Keratinocyte (primary cell): ENCODE data around the gene ADAMTSL4. TPM values are rescaled to one million over a fixed set of nuclear protein-coding genes. Genes with fewer than 3 reads are reported as not detected.

Experiments
- DNase-seq: peaks from one replicate; pipeline ENCODE4 v3.0.0-alpha.2; 2011; ENCODE audit warnings: low read depth, missing footprints, low spot score
- FAIRE-seq: peaks from 2 replicates; lab custom pipeline; 2011; peaks lifted over from hg19 to GRCh38; lab: Jason Lieb, UNC
- H2AFZ ChIP-seq: 2 replicates; pipeline ENCODE4 v1.6.0; 2012; ENCODE audit warnings: low read length, control low read depth, inconsistent platforms; ENCODE audit not compliant: control insufficient read depth
- H3K27ac ChIP-seq: 2 replicates; pipeline ENCODE4 v1.5.1; 2011; ENCODE audit warnings: low read length; ENCODE audit not compliant: control insufficient read depth, insufficient read depth
- H3K27me3 ChIP-seq: 3 replicates; pipeline ENCODE4 v1.6.0; 2011; ENCODE audit warnings: low read length; ENCODE audit not compliant: control insufficient read depth, insufficient read depth; ENCODE audit errors: extremely low read depth
- H3K36me3 ChIP-seq, 2 experiments: 2 replicates in 1 of 2; 3 replicates in 1 of 2; pipeline ENCODE4 v1.5.1; 2011; ENCODE audit warnings: low read length in 2 of 2, mild to moderate bottlenecking in 1 of 2; ENCODE audit not compliant: control insufficient read depth in 2 of 2, insufficient read depth in 2 of 2; ENCODE audit errors: extremely low read depth in 1 of 2
- H3K4me1 ChIP-seq: 3 replicates; pipeline ENCODE4 v1.5.1; 2011; ENCODE audit warnings: low read length; ENCODE audit not compliant: control insufficient read depth, insufficient read depth; ENCODE audit errors: extremely low read depth
- H3K4me2 ChIP-seq: 3 replicates; pipeline ENCODE4 v1.6.0; 2011; ENCODE audit warnings: low read depth, low read length; ENCODE audit not compliant: control insufficient read depth, insufficient read depth; ENCODE audit errors: extremely low read depth
- H3K4me3 ChIP-seq, 3 experiments: fragments of 200-600 bp in 1 of 3; sonication (generic) in 1 of 3; 2 replicates in 2 of 3; 3 replicates in 1 of 3; pipeline ENCODE4 v1.5.1; 2011 to 2016; ENCODE audit warnings: low read length in 3 of 3, mild to moderate bottlenecking in 3 of 3, control low read depth in 2 of 3, inconsistent platforms in 1 of 3, low read depth in 1 of 3, mixed read lengths in 1 of 3, mixed run types in 1 of 3, moderate library complexity in 1 of 3; ENCODE audit not compliant: control insufficient read depth in 2 of 3, insufficient read depth in 2 of 3; ENCODE audit errors: extremely low read depth in 1 of 3
- H3K79me2 ChIP-seq: 2 replicates; pipeline ENCODE4 v1.6.0; 2012; ENCODE audit warnings: low read length; ENCODE audit not compliant: control insufficient read depth, insufficient read depth
- H3K9ac ChIP-seq: 3 replicates; pipeline ENCODE4 v1.6.0; 2011; ENCODE audit warnings: low read length; ENCODE audit not compliant: control insufficient read depth, insufficient read depth; ENCODE audit errors: extremely low read depth
- H3K9me1 ChIP-seq: 3 replicates; pipeline ENCODE4 v1.6.0; 2011; ENCODE audit warnings: low read length; ENCODE audit not compliant: control insufficient read depth, insufficient read depth; ENCODE audit errors: extremely low read depth
- H3K9me3 ChIP-seq: 2 replicates; pipeline ENCODE4 v1.5.1; 2012; ENCODE audit warnings: low read depth, low read length; ENCODE audit not compliant: control insufficient read depth
- H4K20me1 ChIP-seq: 3 replicates; pipeline ENCODE4 v1.6.0; 2011; ENCODE audit warnings: low read length; ENCODE audit not compliant: control insufficient read depth, insufficient read depth; ENCODE audit errors: extremely low read depth
- EZH2 ChIP-seq: IDR thresholded peaks from one replicate; pipeline ENCODE4 v1.6.1; 2012; ENCODE audit warnings: inconsistent platforms, mild to moderate bottlenecking, low read length, moderate library complexity
- dilution Hi-C: fragments of 300-500 bp; cut with MboI; formaldehyde crosslinking; loops from one replicate; pipeline ENCODE4 v1.7.0; 2020; ENCODE audit warnings: low sequenced_read_pairs; ENCODE audit not compliant: extremely low pct_ligation_motif_present
- polyA plus RNA-seq, 5 experiments: library from polyadenylated mRNA; depleted of rRNA in 3 of 5; stranded (reverse) in 3 of 5; stranded (forward) in 1 of 5; unstranded in 1 of 5; fragments of >200 nt; gene quantifications; 1 replicate in 1 of 5; 2 replicates in 3 of 5; 3 replicates in 1 of 5; pipeline versions ENCODE4 v1.2.1 to v1.2.3, GENCODE V29; 2011 to 2012; ENCODE audit warnings: missing spikeins in 2 of 5, low read depth in 1 of 5, low replicate concordance in 1 of 5
- TF ChIP-seq, protein P1 (sequence below), 3 experiments: IDR thresholded peaks in 1 of 3; conservative IDR thresholded peaks in 1 of 3; optimal IDR thresholded peaks in 1 of 3; 2 replicates in 2 of 3; 3 replicates in 1 of 3; pipeline versions ENCODE3 to v1.5.1; 2011; ENCODE audit warnings: low read length in 3 of 3, mild to moderate bottlenecking in 3 of 3, moderate library complexity in 2 of 3, control low read depth in 1 of 3, inconsistent platforms in 1 of 3; ENCODE audit not compliant: insufficient read depth in 2 of 3; ENCODE audit errors: extremely low read depth in 1 of 3

ADAMTSL4 gene
- polyA plus RNA-seq, 1 donor (not counting 4 experiments of a cell fraction or from before 2014, with no cell fraction given) = 7.0 TPM

DNA sequence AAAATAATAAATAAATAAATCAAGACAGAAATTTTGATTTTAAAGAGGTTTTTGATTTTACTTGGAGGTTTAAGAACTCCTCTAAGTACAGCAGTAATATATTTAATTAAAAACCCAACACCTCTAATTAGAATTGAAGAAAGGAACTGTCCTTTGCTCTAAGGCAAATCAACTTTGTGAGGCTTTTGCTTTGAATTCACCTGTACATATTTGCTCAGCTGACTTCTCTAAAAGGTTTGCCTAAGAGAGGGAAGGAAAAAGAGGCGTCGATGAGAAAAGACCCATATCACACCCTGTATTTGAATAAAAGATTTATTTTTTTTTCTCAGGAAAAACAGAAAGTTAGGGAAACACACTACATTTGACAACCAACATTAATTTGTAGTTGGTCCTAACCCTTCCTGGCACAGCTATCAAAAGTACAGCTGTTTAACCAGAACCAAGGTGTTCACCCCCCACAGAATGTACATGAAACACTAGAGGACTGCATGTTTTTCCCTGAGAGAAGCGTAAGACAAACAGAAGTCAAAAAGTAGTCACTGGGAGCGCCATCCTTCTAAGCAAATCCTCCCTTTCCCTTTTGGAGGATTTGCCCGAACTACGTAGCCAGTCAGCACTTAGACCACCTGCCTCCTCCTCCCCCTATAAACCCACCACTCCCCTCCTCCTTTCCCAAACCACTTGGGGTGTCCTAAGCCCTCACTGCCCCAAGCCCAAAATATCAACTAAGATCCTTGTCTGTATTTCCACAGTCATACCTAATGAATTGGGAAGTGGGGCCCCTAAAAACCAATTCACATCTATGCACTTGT lies 25.3 kb downstream of the ADAMTSL4 start:
- Histone ChIP-seq H3K27ac (peak overlapping the region; percentile 98), H3K4me1 (peaks cover 44% of the 10 kb centered on the region), H3K36me3 (peaks cover 24 to 59% of the 10 kb centered on the region in 2 experiments), H4K20me1 (peaks cover 59% of the 10 kb centered on the region), H3K9me3 (no peaks in the 10 kb centered on the region), H3K9me1 (no peaks in the 10 kb centered on the region), H3K27me3 (no peaks in the 10 kb centered on the region), H3K79me2 (peaks cover 61% of the 10 kb centered on the region), H2AFZ (no peak overlapping the region), H3K4me2 (peak overlapping the region; percentile 99), H3K9ac (peak overlapping the region; percentile 99), H3K4me3 (peak overlapping the region; percentile 90 to 98 (median 97))
- dilution Hi-C loops = no loop called here
- DNase-seq = no peak
- TF ChIP-seq, protein P1, sequence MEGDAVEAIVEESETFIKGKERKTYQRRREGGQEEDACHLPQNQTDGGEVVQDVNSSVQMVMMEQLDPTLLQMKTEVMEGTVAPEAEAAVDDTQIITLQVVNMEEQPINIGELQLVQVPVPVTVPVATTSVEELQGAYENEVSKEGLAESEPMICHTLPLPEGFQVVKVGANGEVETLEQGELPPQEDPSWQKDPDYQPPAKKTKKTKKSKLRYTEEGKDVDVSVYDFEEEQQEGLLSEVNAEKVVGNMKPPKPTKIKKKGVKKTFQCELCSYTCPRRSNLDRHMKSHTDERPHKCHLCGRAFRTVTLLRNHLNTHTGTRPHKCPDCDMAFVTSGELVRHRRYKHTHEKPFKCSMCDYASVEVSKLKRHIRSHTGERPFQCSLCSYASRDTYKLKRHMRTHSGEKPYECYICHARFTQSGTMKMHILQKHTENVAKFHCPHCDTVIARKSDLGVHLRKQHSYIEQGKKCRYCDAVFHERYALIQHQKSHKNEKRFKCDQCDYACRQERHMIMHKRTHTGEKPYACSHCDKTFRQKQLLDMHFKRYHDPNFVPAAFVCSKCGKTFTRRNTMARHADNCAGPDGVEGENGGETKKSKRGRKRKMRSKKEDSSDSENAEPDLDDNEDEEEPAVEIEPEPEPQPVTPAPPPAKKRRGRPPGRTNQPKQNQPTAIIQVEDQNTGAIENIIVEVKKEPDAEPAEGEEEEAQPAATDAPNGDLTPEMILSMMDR (optimal IDR thresholded peaks at IDR 0.05 in 1 of 3, IDR thresholded peaks at IDR 0.05 in 1 of 3, conservative IDR thresholded peaks at IDR 0.05 in 1 of 3; ENCODE audit: extremely low read depth in 1 of 3, insufficient read depth in 2 of 3, low read length in 3 of 3) = no peak
- no peak for TF ChIP-seq EZH2
- FAIRE-seq = no peak

DNA sequence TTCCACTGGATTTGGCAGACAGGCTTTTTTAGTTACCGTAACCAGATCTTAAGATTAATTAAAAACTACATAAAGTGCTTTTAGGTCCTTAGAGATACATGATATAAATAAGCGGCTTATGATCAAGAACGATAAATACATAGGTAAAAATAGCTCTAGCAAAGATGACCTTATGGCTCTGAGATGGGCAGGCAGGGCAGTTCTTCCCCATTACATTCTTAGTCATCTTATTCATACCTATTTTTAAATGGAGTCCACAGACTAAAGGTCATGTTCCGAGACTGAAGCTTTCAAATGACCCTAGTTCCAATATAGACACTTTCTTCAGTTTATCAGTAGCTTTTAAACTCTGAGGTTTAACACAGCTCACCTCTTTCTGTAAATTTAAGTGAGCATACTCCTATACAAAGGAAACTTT lies 25.9 kb downstream of the ADAMTSL4 start:
- Histone ChIP-seq H3K36me3 (peaks cover 24 to 59% of the 10 kb centered on the region in 2 experiments), H3K4me1 (peaks cover 41% of the 10 kb centered on the region), H2AFZ (no peak overlapping the region), H3K4me3 (peak overlapping the region; percentile 90 to 98 (median 97)), H3K4me2 (peak overlapping the region; percentile 99), H3K9me1 (no peaks in the 10 kb centered on the region), H3K9ac (peak overlapping the region; percentile 99), H3K27me3 (no peaks in the 10 kb centered on the region), H3K9me3 (no peaks in the 10 kb centered on the region), H4K20me1 (peaks cover 59% of the 10 kb centered on the region), H3K27ac (peak overlapping the region; percentile 98), H3K79me2 (peaks cover 63% of the 10 kb centered on the region)
- dilution Hi-C loops = no loop called here
- TF ChIP-seq, protein P1 (optimal IDR thresholded peaks at IDR 0.05 in 1 of 3, IDR thresholded peaks at IDR 0.05 in 1 of 3, conservative IDR thresholded peaks at IDR 0.05 in 1 of 3; ENCODE audit: extremely low read depth in 1 of 3, insufficient read depth in 2 of 3, low read length in 3 of 3) = no peak
- FAIRE-seq (no peak), DNase-seq (no peak)
